ENCODE data around the gene NMRAL1.

The NMRAL1 gene

DNA sequence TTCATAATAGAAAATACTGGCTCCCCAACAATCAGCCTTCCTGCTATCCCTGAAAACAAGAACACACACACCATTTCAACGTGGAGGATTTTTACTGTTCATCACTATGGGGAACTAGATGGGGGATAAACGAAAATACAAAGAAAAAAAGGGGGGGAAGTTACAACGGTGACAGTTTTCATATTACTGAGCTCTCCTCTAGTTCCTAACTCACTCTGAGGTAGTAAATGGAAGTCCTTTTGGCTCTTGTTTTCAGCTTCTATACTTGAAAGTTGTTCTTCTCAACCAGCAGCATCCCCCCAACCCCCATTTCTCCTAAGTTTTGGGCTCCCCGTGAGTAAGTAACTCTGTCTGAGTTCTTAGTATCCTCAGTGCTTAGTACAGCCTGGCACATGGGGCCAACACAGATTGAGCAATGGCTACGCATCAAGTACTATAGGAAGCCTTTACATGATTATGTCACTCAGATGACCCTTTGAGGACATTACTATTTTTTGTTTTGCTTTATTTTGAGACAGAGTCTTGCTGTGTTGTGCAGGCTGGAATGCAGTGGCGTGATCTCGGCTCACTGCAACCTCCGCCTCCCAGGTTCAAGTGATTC, 53.8 kb downstream of the NMRAL1 start:
- ATAC-seq, result no peak

- ATAC-seq, result no peak
These were observed 54.9 kb downstream of the NMRAL1 start for GRCh38 chr16:4419402-4419959.

GRCh38 chr16:4416200-4417032, 58.0 kb downstream of the NMRAL1 start, which contains the start of gene CORO7:
TSS of gene CORO7 (minus strand) at chr16:4416596. CDS start at chr16:4416518, 78 bp downstream.
- peak; percentile 77 to 79 for ATAC-seq

DNA sequence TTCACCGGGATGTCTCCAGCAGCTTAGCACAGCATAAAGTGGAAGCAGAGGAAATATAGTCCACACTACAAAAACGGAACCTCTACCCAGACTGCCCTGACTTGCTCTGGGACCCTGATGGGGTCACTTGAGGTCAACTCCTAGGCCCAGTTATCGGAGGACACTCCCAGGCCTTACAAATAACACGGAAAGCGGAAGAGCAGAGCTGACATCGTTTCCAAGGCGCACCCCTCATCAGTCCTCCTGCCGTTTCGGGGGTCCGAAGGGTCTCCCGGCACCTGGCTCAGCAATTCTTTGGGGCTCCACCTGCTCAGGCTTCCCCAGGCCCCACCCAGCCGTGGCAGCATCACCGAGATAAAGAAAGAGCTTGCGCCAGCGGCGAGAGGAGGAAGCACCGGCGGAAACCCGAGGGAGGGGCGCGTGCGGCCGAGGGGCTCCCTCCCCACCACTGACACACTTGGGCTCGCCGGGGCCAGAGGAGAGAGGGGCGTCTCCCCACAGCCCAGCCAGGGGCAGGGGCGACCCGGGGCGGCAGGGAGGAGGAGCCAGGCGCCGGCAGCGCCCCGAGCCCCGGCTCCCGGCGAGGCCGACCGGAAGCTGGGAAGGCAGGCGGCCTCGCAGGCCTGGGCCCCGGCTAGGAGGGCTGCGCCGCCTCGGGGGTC, 58.8 kb downstream of the NMRAL1 start:
- ATAC-seq, result peak; percentile 3 to 4

DNA sequence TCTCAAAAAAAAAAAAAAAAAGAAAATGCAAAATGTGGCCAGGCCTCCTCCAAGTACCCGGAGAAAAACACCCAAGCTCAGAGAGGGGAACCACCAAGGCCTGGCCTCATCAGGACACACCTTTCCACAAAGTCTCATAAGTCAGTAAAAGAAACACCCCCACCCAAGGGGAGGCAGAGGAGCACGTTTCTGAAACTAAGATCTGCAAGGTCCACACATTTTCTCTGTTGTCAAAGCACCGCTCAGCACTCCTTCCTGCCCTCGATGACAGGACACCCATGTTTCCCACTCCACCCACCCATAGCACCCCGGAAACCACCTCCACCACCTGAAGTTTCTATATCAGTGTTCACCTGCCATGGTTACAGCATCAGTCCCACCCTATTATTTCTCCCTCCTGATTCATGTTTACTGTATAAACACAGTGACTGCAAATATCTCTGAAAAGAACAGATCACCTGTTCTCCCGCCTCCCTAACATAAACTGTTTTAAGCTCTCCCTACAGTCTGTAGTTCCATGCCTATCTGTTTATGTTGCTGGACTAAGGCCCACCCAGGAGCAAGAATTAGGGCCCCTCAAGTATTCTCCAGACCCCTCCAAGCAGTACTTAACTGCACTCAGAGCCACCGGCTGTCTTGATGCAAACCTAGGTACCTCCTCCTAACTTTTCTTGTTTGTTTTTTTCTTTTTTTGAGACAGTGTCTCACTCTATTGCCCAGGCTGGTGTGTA, 60.1 kb downstream of the NMRAL1 start:
- ATAC-seq, result peak; percentile 83

DNA sequence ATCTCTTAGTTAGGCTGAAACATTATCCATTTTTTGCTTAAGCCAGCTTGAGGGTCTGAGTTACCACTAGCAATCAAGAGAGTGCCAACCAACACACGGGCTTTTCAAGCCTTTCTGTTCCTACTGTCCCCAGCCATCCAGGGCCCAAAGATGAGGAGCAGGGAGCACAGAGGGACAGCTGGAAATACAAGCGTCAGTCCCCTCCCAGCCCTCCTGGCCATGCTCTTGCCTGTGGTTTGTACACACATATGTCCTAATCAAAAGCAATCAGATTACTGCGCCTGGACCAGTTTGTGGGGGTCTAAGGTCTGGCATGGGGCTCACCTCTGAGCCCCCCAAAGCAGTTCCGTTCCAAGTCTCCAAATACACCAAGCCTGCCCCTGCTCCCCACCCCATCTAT, 61.6 kb downstream of the NMRAL1 start:
- ATAC-seq, result no peak

DNA sequence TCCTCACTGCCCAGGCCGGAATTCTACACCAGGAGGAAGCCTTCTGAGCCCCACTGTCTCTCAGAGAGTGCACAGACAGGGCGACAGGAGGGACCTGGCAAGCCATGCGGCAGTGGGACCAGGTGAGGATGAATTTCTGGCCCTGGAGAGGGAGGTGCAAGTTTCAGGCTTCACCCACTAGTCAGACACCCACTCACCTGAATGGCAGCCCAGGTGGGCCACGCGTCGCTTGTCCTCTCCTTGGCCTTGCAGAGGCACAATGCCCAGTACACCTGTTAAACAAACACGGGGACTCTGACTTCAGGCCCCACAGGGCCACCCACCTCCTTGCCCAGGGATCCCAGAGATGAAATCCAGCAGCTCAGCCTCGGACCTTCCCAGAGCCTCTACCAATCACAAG, 62.3 kb downstream of the NMRAL1 start:
- ATAC-seq, result no peak
